AG04449 (cell line): ENCODE measurements around the gene GMPPA.

ENCODE experiments used
- CTCF ChIA-PET: fragments of 350-600 bp; formaldehyde crosslinking; extraction: SDS; loops from one replicate; lab custom pipeline; 2021; ENCODE audit warnings: antibody characterized with exemption; lab: Yijun Ruan, JAX
- POLR2A ChIA-PET: fragments of 400-600, 350-600 bp; formaldehyde crosslinking; extraction: SDS; loops from one replicate; lab custom pipeline; 2020; ENCODE audit warnings: antibody characterized with exemption, inconsistent platforms; lab: Yijun Ruan, JAX
- DNase-seq: peaks from one replicate; pipeline ENCODE4 v3.0.0-alpha.2; 2010; ENCODE audit warnings: low read depth, low spot score
- H3K4me3 ChIP-seq: 2 replicates; pipeline ENCODE4 v1.5.1; 2011; ENCODE audit warnings: low read depth, mild to moderate bottlenecking, control low read depth, low read length
- CTCF ChIP-seq: IDR thresholded peaks from one replicate; pipeline ENCODE4 v1.5.1; 2011; ENCODE audit warnings: mild to moderate bottlenecking, moderate library complexity, low read length, control low read depth, inconsistent platforms; ENCODE audit not compliant: insufficient read depth; ENCODE audit errors: missing control alignments

Gene GMPPA

GRCh38 chr2:219478916-219479315 lies 19.8 kb upstream of the GMPPA start:
- DNase-seq = no peak
- POLR2A ChIA-PET = no interaction called here
- TF ChIP-seq CTCF = no peak
- CTCF ChIA-PET = interaction anchor here (0.9 to 21.1 kb wide), 6 partner anchors 10 to 76 kb away, joined by 3 to 513 read pairs (median 178); partner anchors contain the start of gene GMPPA
- H3K4me3 ChIP-seq = no peak overlapping the region

DNA sequence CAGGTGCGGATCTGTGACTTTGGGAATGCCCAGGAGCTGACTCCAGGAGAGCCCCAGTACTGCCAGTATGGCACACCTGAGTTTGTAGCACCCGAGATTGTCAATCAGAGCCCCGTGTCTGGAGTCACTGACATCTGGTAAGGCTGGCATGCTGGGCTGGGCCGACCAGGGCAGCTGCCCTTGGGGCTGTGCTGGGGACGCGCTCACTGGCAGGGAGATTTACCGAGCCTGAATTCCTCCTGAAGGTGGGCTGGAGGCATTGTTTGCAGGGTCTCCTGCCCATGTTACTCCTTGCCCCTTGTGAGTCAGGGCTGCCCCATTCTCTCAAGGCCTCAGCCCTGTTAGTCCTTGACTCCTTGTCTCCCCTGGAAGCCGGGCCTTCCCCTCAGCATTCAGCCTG lies 18.7 kb upstream of the GMPPA start:
- ChIA-PET CTCF (interaction anchor here (13.2 to 21.1 kb wide), 3 partner anchors 11 to 77 kb away, joined by 177 to 513 read pairs (median 178); partner anchors contain the start of gene GMPPA), POLR2A (no interaction called here)
- no peak for TF ChIP-seq CTCF
- no peak overlapping the region for H3K4me3 ChIP-seq
- DNase-seq = no peak

DNA sequence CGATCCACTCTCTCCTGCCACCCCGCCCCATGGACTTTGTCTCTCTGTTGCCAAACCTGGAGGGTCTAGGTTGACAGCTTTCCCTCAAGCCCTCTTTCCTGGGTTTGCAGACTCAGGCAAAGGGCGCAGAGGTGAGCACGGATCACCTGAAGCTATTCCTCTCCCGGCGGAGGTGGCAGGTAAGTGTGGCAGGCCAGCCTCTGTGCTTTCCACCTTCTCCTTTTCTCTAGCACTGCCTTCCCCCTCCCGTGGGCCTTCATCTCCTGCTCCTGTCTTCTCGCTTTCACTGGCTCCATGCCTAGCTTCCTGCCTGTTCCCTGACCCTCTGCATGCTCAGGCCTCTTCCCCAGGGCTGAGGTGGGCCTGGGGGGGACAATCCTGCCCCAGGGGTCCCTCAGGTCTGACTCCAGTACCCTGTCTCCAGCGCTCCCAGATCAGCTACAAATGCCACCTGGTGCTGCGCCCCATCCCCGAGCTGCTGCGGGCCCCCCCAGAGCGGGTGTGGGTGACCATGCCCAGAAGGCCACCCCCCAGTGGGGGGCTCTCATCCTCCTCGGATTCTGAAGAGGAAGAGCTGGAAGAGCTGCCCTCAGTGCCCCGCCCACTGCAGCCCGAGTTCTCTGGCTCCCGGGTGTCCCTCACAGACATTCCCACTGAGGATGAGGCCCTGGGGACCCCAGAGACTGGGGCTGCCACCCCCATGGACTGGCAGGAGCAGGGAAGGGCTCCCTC lies 15.9 kb upstream of the GMPPA start:
- ChIA-PET CTCF (interaction anchor here (0.8 to 21.1 kb wide), 14 partner anchors 5 to 207 kb away, joined by 3 to 513 read pairs (median 5); partner anchors contain the start of gene GMPPA), POLR2A (interaction anchor here (1.1 to 1.8 kb wide), 2 partner anchors 10 to 12 kb away, joined by 4 to 5 read pairs; no protein-coding TSS in a partner anchor)
- no peak for TF ChIP-seq CTCF
- DNase-seq = no peak
- no peak overlapping the region for H3K4me3 ChIP-seq

DNA sequence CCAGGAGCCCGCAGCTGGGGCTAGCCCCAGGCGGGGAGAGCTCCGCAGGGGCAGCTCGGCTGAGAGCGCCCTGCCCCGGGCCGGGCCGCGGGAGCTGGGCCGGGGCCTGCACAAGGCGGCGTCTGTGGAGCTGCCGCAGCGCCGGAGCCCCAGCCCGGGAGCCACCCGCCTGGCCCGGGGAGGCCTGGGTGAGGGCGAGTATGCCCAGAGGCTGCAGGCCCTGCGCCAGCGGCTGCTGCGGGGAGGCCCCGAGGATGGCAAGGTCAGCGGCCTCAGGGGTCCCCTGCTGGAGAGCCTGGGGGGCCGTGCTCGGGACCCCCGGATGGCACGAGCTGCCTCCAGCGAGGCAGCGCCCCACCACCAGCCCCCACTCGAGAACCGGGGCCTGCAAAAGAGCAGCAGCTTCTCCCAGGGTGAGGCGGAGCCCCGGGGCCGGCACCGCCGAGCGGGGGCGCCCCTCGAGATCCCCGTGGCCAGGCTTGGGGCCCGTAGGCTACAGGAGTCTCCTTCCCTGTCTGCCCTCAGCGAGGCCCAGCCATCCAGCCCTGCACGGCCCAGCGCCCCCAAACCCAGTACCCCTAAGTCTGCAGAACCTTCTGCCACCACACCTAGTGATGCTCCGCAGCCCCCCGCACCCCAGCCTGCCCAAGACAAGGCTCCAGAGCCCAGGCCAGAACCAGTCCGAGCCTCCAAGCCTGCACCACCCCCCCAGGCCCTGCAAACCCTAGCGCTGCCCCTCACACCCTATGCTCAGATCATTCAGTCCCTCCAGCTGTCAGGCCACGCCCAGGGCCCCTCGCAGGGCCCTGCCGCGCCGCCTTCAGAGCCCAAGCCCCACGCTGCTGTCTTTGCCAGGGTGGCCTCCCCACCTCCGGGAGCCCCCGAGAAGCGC lies 15.0 kb upstream of the GMPPA start:
- no peak for TF ChIP-seq CTCF
- ChIA-PET POLR2A (interaction anchor here (1.8 kb wide), 1 partner anchor 11 kb away, joined by 5 read pairs; no protein-coding TSS in a partner anchor), CTCF (interaction anchor here (1.1 to 21.1 kb wide), 7 partner anchors 6 to 206 kb away, joined by 3 to 513 read pairs (median 6); partner anchors contain the start of gene GMPPA)
- no peak overlapping the region for H3K4me3 ChIP-seq
- DNase-seq = no peak

DNA sequence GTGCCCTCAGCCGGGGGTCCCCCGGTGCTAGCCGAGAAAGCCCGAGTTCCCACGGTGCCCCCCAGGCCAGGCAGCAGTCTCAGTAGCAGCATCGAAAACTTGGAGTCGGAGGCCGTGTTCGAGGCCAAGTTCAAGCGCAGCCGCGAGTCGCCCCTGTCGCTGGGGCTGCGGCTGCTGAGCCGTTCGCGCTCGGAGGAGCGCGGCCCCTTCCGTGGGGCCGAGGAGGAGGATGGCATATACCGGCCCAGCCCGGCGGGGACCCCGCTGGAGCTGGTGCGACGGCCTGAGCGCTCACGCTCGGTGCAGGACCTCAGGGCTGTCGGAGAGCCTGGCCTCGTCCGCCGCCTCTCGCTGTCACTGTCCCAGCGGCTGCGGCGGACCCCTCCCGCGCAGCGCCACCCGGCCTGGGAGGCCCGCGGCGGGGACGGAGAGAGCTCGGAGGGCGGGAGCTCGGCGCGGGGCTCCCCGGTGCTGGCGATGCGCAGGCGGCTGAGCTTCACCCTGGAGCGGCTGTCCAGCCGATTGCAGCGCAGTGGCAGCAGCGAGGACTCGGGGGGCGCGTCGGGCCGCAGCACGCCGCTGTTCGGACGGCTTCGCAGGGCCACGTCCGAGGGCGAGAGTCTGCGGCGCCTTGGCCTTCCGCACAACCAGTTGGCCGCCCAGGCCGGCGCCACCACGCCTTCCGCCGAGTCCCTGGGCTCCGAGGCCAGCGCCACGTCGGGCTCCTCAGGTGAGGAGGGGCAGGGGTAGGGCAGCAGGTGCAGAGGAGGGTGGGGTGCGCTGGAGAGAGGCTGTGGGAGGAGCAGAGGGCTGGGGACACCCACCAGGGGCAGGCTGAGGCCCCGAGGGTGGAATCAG lies 14.1 kb upstream of the GMPPA start:
- no peak for DNase-seq
- ChIA-PET CTCF (interaction anchor here (1.4 to 39.0 kb wide), 7 partner anchors 6 to 82 kb away, joined by 4 to 1084 read pairs (median 10); partner anchors contain the start of gene GMPPA), POLR2A (interaction anchor here (0.7 to 1.0 kb wide), 2 partner anchors 13 to 21 kb away, joined by 3 read pairs; no protein-coding TSS in a partner anchor)
- H3K4me3 ChIP-seq = no peak overlapping the region
- TF ChIP-seq CTCF = no peak
